GM12801 (cell line): ENCODE measurements around the gene COTL1.

Source experiments
- TF ChIP-seq, protein P1 (sequence below): IDR thresholded peaks from one replicate; pipeline ENCODE4 v1.5.1; 2011; ENCODE audit warnings: control low read depth; ENCODE audit not compliant: insufficient read length; ENCODE audit errors: extremely low read depth

The COTL1 gene

DNA sequence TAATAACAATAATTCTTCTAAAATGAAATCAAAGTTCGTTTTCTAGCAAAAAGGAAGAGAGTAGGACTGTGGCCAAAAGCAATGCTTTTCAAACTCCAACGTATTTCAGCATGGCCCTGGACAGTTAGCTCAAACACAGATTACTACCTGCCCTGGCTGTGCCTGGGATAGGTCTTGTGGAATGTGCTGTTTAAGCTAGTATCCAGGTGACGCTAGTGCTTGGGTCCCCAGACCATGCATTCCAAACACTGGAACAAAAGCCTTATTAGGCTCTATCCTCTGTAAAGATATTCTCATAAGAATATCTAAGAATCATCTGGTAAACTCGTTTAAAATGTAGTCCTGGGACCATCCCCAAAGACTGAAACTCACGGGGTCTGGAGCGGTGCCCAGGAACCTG lies 60.8 kb downstream of the COTL1 start:
- TF ChIP-seq, protein P1, sequence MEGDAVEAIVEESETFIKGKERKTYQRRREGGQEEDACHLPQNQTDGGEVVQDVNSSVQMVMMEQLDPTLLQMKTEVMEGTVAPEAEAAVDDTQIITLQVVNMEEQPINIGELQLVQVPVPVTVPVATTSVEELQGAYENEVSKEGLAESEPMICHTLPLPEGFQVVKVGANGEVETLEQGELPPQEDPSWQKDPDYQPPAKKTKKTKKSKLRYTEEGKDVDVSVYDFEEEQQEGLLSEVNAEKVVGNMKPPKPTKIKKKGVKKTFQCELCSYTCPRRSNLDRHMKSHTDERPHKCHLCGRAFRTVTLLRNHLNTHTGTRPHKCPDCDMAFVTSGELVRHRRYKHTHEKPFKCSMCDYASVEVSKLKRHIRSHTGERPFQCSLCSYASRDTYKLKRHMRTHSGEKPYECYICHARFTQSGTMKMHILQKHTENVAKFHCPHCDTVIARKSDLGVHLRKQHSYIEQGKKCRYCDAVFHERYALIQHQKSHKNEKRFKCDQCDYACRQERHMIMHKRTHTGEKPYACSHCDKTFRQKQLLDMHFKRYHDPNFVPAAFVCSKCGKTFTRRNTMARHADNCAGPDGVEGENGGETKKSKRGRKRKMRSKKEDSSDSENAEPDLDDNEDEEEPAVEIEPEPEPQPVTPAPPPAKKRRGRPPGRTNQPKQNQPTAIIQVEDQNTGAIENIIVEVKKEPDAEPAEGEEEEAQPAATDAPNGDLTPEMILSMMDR, result no peak

GRCh38 chr16:84555418-84556196 lies 62.3 kb downstream of the COTL1 start:
- TF ChIP-seq, protein P1, result no peak

DNA sequence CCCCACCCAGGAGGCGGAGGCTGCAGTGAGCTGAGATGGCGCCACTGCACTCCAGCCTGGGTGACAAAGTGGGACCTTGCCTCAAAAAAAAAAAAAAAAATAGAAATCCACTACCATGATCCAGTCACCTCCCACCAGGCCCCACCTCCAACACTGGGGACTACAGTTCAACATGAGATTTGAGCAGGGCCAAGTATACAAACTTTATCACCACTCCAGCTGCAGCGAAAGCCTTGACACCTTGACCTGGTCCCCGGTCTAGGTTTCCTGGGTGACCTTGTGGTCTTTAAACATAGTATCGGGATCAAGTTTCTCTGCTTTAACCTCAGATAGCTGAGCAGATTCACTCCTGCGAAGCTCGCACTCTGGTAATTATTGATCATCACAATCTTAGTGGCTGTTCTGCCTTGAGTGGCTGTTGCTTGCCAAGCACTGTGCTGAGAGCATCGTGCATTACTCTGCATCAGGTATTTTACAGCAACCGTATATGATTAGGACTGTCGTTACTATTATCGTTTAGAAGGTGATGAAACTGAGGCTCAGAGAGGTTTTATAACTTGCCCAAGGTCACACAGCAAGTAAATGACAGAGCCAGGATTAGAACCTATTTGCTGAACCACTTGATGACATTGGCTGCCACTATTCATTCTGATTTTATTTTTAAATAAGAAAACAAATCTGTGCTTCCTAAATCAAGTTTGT lies 63.1 kb downstream of the COTL1 start:
- TF ChIP-seq, protein P1, result no peak

DNA sequence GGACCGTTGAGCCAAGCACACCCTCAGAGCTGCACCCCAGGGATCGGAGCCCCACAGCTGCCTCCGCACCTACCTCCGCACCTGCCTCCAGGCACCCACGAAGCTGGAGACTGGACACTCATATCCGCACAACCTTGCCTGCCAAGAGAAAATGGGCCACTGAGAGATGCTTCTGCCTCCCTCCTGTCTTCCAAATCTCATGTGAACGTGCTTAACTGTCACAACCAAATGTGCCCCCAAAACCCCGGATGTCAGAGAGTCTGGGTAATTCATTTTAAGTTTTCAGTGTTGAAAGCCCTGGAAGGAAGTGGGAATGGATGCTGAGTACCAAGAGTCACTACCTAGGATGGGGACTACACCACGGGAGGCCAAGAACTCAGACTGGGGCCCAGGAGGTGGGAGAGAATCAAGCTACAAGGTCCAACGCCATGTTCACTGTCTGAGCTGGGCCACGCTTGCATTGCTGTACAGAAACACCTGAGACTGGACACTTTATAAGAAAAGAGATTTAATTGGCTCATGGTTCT lies 63.9 kb downstream of the COTL1 start:
- TF ChIP-seq, protein P1, result no peak

- TF ChIP-seq, protein P1, result no peak
Measured at GRCh38 chr16:84552135-84552534, 65.7 kb downstream of the COTL1 start.

DNA sequence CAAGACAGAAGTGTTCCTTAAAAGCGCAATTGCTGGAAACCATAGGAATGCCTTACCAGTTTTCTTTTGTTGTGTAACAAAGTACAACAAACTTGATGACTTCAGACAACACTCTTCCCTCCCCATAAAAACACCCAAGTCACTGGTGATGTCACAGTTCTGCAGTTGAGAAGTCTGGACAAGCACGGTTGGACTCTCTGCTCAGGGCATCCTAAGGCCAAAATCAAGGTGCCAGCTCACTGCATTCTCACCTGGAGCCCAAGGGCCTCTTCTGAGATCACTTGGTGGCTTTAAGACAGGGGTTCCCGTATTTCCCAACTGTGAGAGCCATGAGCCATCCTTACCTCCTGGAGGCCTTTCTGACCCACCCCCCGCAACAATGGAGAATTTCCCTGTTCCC lies 67.8 kb downstream of the COTL1 start:
- TF ChIP-seq, protein P1, result no peak

DNA sequence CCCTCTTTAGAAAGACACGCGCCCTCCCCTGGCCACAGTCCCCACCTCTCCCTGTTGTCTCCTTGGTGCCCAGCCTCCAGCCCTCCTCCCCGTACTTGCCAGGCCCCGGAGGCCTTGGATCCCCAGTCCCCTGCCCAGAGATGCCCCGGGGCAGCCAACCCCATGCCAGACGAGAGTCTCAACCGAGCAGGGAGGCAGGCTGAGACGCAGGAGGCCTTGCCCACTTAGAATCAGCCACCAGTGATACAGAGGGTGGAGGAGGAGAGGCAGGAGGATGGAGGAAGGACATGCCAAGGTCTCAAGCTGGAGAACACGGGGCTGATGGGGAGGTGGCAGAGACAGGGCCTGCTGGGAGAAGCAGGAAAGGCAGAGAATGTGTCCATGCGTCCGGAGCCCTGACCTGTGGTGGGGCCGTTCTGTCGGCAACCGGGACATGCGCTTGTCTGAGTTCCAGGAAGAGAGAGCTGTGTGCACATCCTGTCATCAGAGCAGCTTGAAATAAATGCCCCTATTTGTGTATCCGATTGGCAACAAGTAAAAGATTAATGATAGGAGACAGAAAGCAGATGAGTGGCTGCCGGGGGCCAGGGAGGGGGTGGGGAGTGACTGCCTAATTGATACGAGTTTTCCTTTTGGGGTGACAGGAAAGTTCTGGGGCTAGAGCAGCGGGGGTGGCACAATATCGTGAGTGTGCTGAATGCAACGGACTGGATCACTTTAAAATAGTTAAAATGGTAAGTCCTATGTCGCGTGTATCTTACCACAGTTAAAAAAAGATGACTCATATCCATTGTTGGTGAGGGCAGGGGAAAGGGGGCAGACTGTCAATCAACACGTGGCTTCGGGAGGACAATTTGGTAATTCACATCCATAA lies 68.7 kb downstream of the COTL1 start:
- TF ChIP-seq, protein P1, result no peak
